ENCODE measurements around the gene SLC2A1.

The SLC2A1 gene

DNA sequence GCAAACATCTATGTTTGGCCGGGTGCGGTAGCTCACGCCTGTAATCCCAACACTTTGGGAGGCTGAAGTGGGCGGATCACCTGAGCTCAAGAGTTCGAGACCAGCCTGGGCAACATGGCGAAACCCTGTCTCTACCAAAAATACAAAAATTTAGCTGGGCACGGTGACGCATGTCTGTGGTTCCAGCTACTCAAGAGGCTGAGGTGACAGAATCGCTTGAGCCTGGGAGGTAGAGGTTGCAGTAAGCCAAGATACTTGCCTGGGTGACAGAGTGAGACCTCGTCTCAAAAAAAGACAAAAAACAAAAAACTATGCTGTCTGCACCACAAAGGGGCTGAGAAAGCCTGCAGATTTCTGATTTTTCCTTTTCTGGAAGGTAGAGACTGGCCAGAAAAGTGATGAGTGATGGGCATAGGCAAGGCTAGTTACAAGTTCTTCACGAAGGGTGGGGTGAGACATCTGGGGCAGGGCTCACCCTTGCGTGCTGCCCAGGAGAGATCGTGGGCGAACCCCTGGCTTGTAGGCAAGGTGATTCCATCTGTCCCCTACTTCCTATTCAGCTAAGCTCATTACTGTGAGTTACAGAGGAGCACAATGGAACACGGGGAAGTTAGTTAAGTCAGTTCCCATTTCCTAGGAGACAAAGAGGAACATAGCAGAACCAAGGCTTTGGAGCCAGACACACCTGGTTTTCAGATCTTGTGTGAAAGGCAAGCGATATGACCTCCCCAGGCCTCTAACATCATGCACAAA lies 3.2 kb downstream of the SLC2A1 start:
- peaks cover 60% of the 10 kb centered on the region for H3K36me3 ChIP-seq (ENCODE audit: insufficient read depth, low read depth, low read length)
- peaks cover 31% of the 10 kb centered on the region for H3K4me1 ChIP-seq (ENCODE audit: insufficient read depth, low read length)
- no peaks in the 10 kb centered on the region for H3K27me3 ChIP-seq (ENCODE audit: insufficient read depth, low read length)
- H3K9ac ChIP-seq (ENCODE audit: low read depth, low read length), result peak overlapping the region; percentile 7; the same call in 1 of the 2 replicates
- peak overlapping the region; percentile 48 for H3K4me3 ChIP-seq (ENCODE audit: low read length)
- no peaks in the 10 kb centered on the region for H3K9me3 ChIP-seq (ENCODE audit: insufficient read depth, low read depth, low read length)
- H3K27ac ChIP-seq (ENCODE audit: low read length), result no peak overlapping the region

DNA sequence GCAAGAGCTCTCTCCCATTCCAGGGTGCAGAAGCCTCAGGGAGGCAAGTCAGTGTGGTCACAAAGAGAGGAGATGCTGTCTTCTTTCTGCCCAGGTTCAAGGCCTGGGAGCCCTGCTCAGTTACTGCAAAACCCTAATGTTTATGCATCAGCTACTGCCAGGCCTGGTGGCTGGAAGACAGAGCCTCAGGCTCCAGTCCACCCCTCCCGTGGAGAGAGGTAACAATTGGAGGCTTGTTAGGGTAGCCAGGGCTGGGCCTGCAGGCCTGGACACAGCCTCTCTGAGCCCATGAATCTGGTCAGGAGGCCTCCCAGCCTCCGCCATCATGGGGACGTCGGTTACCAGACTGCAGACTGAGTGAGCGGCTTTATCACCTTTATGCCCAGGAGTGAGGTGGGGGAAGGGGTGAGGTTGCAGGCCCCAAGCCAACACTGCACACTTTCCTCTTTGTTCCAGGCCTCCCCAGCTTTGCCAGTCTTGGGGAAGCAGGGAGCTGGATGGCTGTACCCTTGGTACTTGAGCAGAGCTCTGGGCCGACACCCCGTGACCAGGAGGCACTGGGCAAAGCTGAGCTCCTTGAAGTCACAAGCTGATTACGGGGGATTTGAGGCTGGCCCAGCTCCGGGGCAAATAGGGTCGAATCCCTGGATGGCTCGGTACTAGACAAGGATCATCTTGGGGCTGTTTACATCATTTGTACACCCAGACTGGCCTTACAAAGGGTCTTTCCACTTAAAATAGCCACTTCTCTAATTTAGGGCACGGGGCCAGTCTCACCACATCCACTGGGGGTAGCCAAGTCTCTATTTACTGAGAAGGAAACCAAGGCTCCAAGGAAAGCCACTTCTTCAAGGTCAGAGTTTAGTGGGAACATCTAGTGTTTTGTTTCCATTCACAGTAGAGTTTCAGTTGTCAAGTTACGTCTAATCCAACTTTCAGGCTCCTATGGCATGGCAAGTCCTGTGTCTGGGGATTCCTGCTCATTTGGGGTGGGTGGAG lies 5.2 kb downstream of the SLC2A1 start:
- Histone ChIP-seq H3K36me3 (ENCODE audit: insufficient read depth, low read depth, low read length) (peaks cover 72% of the 10 kb centered on the region), H3K4me3 (ENCODE audit: low read length) (peak overlapping the region; percentile 7; the same call in 1 of the 2 replicates), H3K27me3 (ENCODE audit: insufficient read depth, low read length) (no peaks in the 10 kb centered on the region), H3K9me3 (ENCODE audit: insufficient read depth, low read depth, low read length) (no peaks in the 10 kb centered on the region), H3K9ac (ENCODE audit: low read depth, low read length) (0 out of 2 replicates have a peak overlapping the region, but pooled peaks have one; percentile 29), H3K27ac (ENCODE audit: low read length) (no peak overlapping the region), H3K4me1 (ENCODE audit: insufficient read depth, low read length) (peaks cover 42% of the 10 kb centered on the region)

DNA sequence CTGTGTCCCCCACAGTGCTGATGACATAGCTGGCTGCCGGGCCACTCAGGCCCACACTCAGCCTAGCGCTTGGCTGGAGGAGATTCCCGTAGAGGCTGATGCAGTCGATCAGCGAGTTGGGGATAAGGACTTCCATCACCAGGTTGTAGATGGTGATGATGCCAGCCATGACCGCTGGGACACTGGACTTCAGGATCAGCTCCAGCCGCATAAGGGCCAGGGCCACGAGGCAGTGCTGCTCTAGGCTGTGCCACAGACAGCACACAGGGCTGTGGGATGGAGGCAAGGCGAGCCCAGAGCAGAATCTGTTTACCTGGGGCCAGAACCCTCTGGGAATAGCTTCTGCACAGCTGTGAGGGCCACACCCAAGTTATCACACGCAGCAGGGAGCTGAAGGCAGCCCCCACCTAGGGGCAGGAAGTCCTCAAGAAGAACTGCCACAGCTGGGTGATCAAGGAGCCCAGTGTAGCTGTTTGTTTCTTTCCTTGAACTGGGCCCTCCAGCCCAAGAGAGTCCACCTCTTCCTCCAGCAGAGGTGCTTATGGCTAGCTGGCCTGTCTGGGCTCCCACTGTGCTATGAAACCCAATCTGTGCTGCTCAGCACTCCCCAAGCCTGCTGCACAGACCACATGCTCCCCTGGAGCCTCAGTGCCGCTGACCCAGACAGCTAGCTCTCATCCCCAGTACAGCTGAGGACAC lies 6.2 kb downstream of the SLC2A1 start:
- Histone ChIP-seq H3K4me1 (ENCODE audit: insufficient read depth, low read length) (peaks cover 51% of the 10 kb centered on the region), H3K27ac (ENCODE audit: low read length) (no peak overlapping the region), H3K36me3 (ENCODE audit: insufficient read depth, low read depth, low read length) (peaks cover 82% of the 10 kb centered on the region), H3K4me3 (ENCODE audit: low read length) (no peak overlapping the region), H3K9ac (ENCODE audit: low read depth, low read length) (0 out of 2 replicates have a peak overlapping the region, but pooled peaks have one; percentile 29), H3K27me3 (ENCODE audit: insufficient read depth, low read length) (no peaks in the 10 kb centered on the region), H3K9me3 (ENCODE audit: insufficient read depth, low read depth, low read length) (no peaks in the 10 kb centered on the region)

DNA sequence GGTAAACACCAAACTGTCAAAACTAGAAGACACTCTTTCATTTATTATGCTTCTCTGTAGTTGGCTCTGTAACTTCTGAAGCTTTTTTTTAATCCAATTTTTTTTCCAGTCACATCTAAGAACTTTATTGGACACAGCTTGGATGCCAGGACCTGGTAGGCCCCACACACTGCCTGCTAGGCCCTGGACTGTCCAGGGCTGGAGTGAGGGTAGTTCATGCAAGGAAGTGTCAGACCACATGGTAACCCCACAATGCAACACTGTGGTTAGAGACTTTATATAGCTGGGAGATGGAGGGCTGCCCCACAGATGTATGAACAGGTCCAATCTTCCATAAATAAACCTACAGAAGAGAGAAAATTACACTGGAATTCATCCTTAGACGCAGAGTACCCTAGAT lies 7.1 kb downstream of the SLC2A1 start:
- Histone ChIP-seq H3K9me3 (ENCODE audit: insufficient read depth, low read depth, low read length) (no peaks in the 10 kb centered on the region), H3K4me3 (ENCODE audit: low read length) (no peak overlapping the region), H3K9ac (ENCODE audit: low read depth, low read length) (no peak overlapping the region), H3K4me1 (ENCODE audit: insufficient read depth, low read length) (peaks cover 53% of the 10 kb centered on the region), H3K27ac (ENCODE audit: low read length) (no peak overlapping the region), H3K36me3 (ENCODE audit: insufficient read depth, low read depth, low read length) (peaks cover 85% of the 10 kb centered on the region), H3K27me3 (ENCODE audit: insufficient read depth, low read length) (no peaks in the 10 kb centered on the region)

DNA sequence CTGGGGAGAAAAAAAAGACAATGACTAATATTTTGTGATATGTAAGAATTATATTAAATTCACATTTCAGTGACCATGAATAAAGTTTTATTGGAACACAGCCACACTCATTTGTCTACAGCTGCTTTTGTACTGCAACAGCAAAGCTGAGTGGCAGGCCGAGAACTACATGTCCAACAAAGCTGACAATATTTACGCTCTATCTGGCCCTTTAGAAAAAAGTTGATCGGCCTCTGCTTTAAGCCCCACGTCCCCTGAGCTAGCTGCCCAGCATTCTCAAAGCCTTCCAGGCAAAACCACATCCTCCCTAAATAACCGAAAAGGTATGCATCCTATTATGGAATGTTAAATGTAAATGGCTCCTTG lies 8.6 kb downstream of the SLC2A1 start:
- Histone ChIP-seq H3K4me3 (ENCODE audit: low read length) (0 out of 2 replicates have a peak overlapping the region, but pooled peaks have one; percentile 14), H3K27ac (ENCODE audit: low read length) (no peak overlapping the region), H3K9me3 (ENCODE audit: insufficient read depth, low read depth, low read length) (no peaks in the 10 kb centered on the region), H3K4me1 (ENCODE audit: insufficient read depth, low read length) (peaks cover 56% of the 10 kb centered on the region), H3K36me3 (ENCODE audit: insufficient read depth, low read depth, low read length) (peaks cover 86% of the 10 kb centered on the region), H3K9ac (ENCODE audit: low read depth, low read length) (no peak overlapping the region), H3K27me3 (ENCODE audit: insufficient read depth, low read length) (no peaks in the 10 kb centered on the region)

DNA sequence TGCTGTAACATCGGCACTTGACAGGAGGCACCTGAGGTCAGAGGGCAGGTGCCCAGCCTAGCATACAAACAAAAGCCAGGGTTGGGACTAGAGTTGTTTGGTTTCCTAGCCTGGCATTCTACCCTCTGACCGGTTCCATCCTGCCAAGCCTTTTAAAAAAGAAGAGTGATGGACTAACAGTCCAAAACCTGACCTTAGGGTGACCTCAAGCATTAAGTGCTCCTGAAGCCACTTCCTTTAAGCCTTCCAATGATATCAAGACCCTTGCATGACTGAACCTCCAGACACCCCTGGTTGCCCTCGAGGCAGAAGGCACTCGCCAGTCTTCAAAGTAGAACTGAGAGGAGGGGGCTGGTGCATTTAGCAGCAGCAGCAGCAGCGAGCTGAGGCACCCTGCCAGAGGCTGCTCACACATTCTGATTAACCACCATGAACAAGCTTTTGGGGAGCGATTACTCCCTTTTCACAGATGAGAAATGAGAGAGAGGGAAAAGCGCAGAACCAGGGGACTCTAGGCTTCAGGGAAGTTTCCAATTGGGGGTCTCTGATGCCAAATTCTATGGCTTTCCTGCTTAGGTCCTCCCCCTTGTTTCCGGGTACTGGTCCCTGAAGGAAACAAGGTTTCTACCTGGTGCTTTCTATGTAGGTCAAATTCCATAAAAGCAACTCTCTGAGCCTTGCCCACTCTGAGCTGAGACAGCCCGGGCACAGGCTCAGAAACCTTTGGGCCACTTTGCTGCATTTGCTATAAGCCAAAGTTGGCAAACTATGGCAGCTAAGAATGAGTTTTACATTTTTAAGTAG lies 9.2 kb downstream of the SLC2A1 start:
- Histone ChIP-seq H3K4me1 (ENCODE audit: insufficient read depth, low read length) (peaks cover 56% of the 10 kb centered on the region), H3K9ac (ENCODE audit: low read depth, low read length) (no peak overlapping the region), H3K36me3 (ENCODE audit: insufficient read depth, low read depth, low read length) (peaks cover 86% of the 10 kb centered on the region)

DNA sequence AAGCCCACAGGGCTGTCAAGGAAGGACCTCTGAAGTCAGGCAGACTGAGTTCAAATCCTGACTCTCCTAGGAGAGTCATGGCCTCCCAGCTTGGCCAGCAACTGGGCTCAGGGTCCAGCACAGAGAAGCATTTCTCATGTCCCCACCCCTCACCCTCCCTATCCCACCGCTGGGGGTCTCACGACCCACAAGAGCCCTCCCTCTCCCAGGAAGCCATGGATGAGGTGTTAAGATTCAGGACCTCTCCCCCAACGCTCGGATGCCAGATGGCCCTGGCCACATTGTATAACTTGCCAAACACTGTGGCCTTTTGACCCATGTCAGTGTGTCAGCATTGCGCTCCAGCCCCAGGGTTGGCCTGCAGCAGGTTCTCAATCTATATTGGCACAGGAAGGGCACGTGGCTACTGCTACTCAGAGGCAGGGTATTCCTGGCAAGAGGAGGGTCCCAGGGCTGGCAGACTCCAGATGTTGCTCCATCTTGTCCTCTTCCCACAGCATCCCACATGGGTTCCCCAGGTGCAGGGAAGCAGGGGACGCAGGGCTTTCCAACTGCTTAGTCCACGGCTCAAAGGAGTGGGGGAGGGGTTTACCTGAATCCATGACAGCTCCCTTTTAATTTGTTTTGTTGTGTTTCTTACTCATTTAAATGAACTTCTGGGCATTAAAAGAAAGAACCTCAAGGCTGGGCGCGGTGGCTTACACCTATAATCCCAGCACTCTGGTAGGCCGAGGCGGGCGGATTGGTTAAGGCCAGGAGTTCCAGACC lies 10.5 kb downstream of the SLC2A1 start:
- no peak overlapping the region for H3K4me3 ChIP-seq (ENCODE audit: low read length)
- peaks cover 54% of the 10 kb centered on the region for H3K4me1 ChIP-seq (ENCODE audit: insufficient read depth, low read length)
- H3K9ac ChIP-seq (ENCODE audit: low read depth, low read length), result no peak overlapping the region; the same call in 1 of the 2 replicates
- H3K9me3 ChIP-seq (ENCODE audit: insufficient read depth, low read depth, low read length), result no peaks in the 10 kb centered on the region
- no peak overlapping the region for H3K27ac ChIP-seq (ENCODE audit: low read length)
- no peaks in the 10 kb centered on the region for H3K27me3 ChIP-seq (ENCODE audit: insufficient read depth, low read length)
- H3K36me3 ChIP-seq (ENCODE audit: insufficient read depth, low read depth, low read length), result peaks cover 86% of the 10 kb centered on the region

More for the DNA sequence above, 9.2 kb downstream of the SLC2A1 start:
- Histone ChIP-seq H3K27ac (ENCODE audit: low read length) (no peak overlapping the region), H3K4me3 (ENCODE audit: low read length) (0 out of 2 replicates have a peak overlapping the region, but pooled peaks have one; percentile 14), H3K9me3 (ENCODE audit: insufficient read depth, low read depth, low read length) (no peaks in the 10 kb centered on the region), H3K27me3 (ENCODE audit: insufficient read depth, low read length) (no peaks in the 10 kb centered on the region)

DNA sequence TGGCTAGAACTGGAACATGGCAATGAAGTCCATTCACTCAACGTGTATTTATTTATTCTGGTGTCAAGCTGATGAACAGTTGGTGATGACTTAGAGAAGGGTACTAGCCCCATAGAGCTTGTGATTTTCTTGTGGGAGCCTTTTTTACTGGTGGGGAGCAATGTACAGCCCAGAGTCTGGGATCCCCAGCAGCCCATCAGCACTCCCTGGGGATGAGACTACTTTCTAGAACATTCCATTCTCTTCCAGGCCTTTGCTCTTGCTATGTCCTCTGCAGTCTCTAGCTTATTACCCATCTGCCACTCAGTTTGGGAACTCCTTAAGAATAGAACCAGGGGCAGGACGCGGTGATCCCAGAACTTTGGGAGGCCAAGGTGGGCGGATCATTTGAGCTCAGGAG lies 11.6 kb downstream of the SLC2A1 start:
- H3K36me3 ChIP-seq (ENCODE audit: insufficient read depth, low read depth, low read length), result peaks cover 86% of the 10 kb centered on the region
- H3K27me3 ChIP-seq (ENCODE audit: insufficient read depth, low read length), result no peaks in the 10 kb centered on the region
- peaks cover 58% of the 10 kb centered on the region for H3K4me1 ChIP-seq (ENCODE audit: insufficient read depth, low read length)
- H3K27ac ChIP-seq (ENCODE audit: low read length), result no peak overlapping the region
- no peak overlapping the region for H3K4me3 ChIP-seq (ENCODE audit: low read length)
- H3K9me3 ChIP-seq (ENCODE audit: insufficient read depth, low read depth, low read length), result no peaks in the 10 kb centered on the region
- no peak overlapping the region for H3K9ac ChIP-seq (ENCODE audit: low read depth, low read length)

DNA sequence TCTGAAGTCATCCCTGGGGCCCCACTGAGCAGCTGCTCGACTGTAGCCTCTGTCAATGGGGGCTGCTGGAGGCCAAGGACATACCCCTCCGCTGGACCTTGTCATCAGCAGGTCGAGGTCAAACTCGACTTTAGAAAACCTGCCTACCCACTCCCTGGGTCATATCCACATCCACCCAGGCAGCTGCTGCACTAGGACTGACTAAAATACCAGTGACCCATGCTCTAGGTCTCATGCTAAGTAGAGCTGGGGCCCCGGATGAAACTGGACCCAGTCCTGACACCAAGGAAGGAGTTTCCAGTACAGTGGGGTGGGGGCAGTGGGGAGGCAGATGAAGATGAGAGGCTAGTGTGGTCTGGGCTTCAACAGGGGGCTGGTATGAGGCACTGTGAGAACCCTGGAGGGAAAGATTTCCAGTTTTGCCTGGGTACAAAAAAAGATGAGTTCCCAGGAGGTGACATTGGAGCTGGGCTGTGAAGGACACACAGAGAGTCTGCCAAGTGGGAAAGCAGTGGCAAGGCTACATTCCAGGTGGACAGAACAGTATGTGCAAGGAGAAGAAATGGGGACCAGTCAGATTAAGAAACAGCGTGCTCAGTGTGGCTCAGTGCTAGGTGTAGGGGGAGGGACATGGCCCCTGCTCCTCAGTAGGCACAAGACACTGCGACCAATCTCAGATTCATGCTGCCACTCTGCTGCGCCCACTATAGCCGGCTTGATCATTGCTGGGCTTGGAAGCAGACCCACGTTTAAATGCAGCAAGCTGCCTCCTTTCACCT lies 12.4 kb downstream of the SLC2A1 start:
- Histone ChIP-seq H3K4me1 (ENCODE audit: insufficient read depth, low read length) (peaks cover 58% of the 10 kb centered on the region), H3K36me3 (ENCODE audit: insufficient read depth, low read depth, low read length) (peaks cover 86% of the 10 kb centered on the region), H3K27ac (ENCODE audit: low read length) (no peak overlapping the region), H3K9ac (ENCODE audit: low read depth, low read length) (no peak overlapping the region), H3K9me3 (ENCODE audit: insufficient read depth, low read depth, low read length) (no peaks in the 10 kb centered on the region), H3K27me3 (ENCODE audit: insufficient read depth, low read length) (no peaks in the 10 kb centered on the region), H3K4me3 (ENCODE audit: low read length) (no peak overlapping the region)

DNA sequence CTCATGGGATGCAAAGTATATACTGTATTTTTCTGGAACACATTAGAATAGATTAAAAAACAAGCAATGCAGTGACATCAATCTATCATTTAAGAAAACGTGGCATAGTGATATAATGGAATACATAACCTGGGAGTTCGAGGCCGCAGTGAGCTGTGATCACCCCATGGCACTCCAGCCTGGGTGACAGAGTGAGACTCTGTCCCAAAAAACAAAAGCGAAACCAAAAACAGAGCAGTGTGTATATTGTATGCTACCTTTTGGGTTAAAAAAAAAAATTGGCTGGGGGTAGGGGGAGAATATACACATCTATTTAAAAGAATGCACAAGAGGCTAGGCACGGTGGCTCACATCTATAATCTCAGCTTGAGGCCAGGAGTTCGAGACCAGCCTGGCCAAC lies 13.5 kb downstream of the SLC2A1 start:
- Histone ChIP-seq H3K4me1 (ENCODE audit: insufficient read depth, low read length) (peaks cover 51% of the 10 kb centered on the region), H3K9ac (ENCODE audit: low read depth, low read length) (no peak overlapping the region), H3K27ac (ENCODE audit: low read length) (no peak overlapping the region), H3K4me3 (ENCODE audit: low read length) (no peak overlapping the region), H3K36me3 (ENCODE audit: insufficient read depth, low read depth, low read length) (peaks cover 89% of the 10 kb centered on the region), H3K27me3 (ENCODE audit: insufficient read depth, low read length) (no peaks in the 10 kb centered on the region), H3K9me3 (ENCODE audit: insufficient read depth, low read depth, low read length) (no peaks in the 10 kb centered on the region)
